Kidney (tissue), 14 donors: ENCODE data around the gene DIS3L2. TPM values are rescaled to one million over a fixed set of nuclear protein-coding genes. Genes with fewer than 3 reads are reported as not detected.

Experiments used
- DNase-seq, 5 donors: peaks; one replicate each; pipeline ENCODE4 v3.0.0-alpha.2; 2013 to 2020
- FAIRE-seq: peaks from 2 replicates; lab custom pipeline; 2012; peaks lifted over from hg19 to GRCh38; lab: Jason Lieb, UNC
- H3K27ac ChIP-seq, 2 donors: one replicate each; pipeline ENCODE4 v1.7.0; 2013; ENCODE audit warnings: low read depth in 2 of 2, low read length in 2 of 2, inconsistent platforms in 1 of 2
- H3K27me3 ChIP-seq: one replicate; pipeline ENCODE4 v1.7.1; 2013; ENCODE audit warnings: low read length, inconsistent platforms; ENCODE audit not compliant: control insufficient read depth, insufficient read depth
- H3K36me3 ChIP-seq, 3 donors: one replicate each; pipeline versions ENCODE4 v1.7.0 to v1.7.1; 2013; ENCODE audit warnings: low read length in 3 of 3, control low read depth in 1 of 3, inconsistent platforms in 1 of 3; ENCODE audit not compliant: insufficient read depth in 3 of 3, control insufficient read depth in 2 of 3
- H3K4me1 ChIP-seq, 3 donors: one replicate each; pipeline versions ENCODE4 v1.7.0 to v1.7.1; 2013; ENCODE audit warnings: low read length in 3 of 3, inconsistent platforms in 1 of 3, low read depth in 1 of 3; ENCODE audit not compliant: control insufficient read depth in 2 of 3, insufficient read depth in 2 of 3
- H3K4me3 ChIP-seq, 3 donors: one replicate each; pipeline versions ENCODE4 v1.7.0 to v1.8.1; 2013; ENCODE audit warnings: low read length in 3 of 3, control low read depth in 1 of 3, inconsistent platforms in 1 of 3
- H3K9ac ChIP-seq, 3 donors: one replicate each; pipeline versions ENCODE4 v1.7.0 to v1.7.1; 2013; ENCODE audit warnings: low read length in 3 of 3, control low read depth in 1 of 3, inconsistent platforms in 1 of 3
- H3K9me3 ChIP-seq, 3 donors: one replicate each; pipeline versions ENCODE4 v1.7.0 to v1.7.1; 2013; ENCODE audit warnings: low read length in 3 of 3, control low read depth in 1 of 3, inconsistent platforms in 1 of 3; ENCODE audit not compliant: control insufficient read depth in 2 of 3, insufficient read depth in 1 of 3
- intact Hi-C: fragments of 100-400 bp; cut with DNase I; formaldehyde crosslinking; loops from one replicate; pipeline ENCODE4 v1.11.1; 2022
- polyA plus RNA-seq: library from polyadenylated mRNA; stranded (reverse); fragments of 350-450 nt; fragmentation: Illumina TruSeq; extraction: RNeasy Lipid Tissue Mini Kit (QIAGEN cat#74804); gene quantifications from one replicate; pipeline ENCODE4 v1.2.3, GENCODE V29; 2014; ENCODE audit warnings: low read depth, low replicate concordance; ENCODE audit not compliant: insufficient read depth
- total RNA-seq: library from RNA; stranded (reverse); fragmentation: NEBNext Ultra II Directional; extraction: Animal tissue kit (Norgen Biotek cat#: 25700); gene quantifications from one replicate; pipeline ENCODE4 v1.2.1, GENCODE V29; 2021
- TF ChIP-seq, protein P1 (sequence below): IDR thresholded peaks from 3 replicates; pipeline ENCODE4 v1.5.1; 2012; ENCODE audit warnings: mild to moderate bottlenecking, moderate library complexity, borderline replicate concordance; ENCODE audit not compliant: insufficient read depth; ENCODE audit errors: extremely low read depth
- donor health status: control.
- donor health status: control.
- donor health status: control.
- donor health status: control.
- donor health status: control.
- donor health status: DM: yes; HTN: yes; CAD: no.
- donor health status: Normal renal cell carcinoma (clear cell type).

Gene DIS3L2
- total and polyA plus RNA-seq, 2 donors from 2014 or later, result 12.3 to 47.7 TPM

GRCh38 chr2:232225429-232225828 lies 263.9 kb downstream of the DIS3L2 start:
- peak; percentile 6 for FAIRE-seq
- H3K9me3 ChIP-seq, result no peaks in the 10 kb centered on the region
- no peak overlapping the region for H3K27ac ChIP-seq
- H3K4me1 ChIP-seq, result peaks cover 0 to 3% (median 0%) of the 10 kb centered on the region in 3 donors
- no peaks in the 10 kb centered on the region for H3K27me3 ChIP-seq
- H3K4me3 ChIP-seq, result no peak overlapping the region
- H3K36me3 ChIP-seq, result no peaks in the 10 kb centered on the region
- TF ChIP-seq, protein P1, sequence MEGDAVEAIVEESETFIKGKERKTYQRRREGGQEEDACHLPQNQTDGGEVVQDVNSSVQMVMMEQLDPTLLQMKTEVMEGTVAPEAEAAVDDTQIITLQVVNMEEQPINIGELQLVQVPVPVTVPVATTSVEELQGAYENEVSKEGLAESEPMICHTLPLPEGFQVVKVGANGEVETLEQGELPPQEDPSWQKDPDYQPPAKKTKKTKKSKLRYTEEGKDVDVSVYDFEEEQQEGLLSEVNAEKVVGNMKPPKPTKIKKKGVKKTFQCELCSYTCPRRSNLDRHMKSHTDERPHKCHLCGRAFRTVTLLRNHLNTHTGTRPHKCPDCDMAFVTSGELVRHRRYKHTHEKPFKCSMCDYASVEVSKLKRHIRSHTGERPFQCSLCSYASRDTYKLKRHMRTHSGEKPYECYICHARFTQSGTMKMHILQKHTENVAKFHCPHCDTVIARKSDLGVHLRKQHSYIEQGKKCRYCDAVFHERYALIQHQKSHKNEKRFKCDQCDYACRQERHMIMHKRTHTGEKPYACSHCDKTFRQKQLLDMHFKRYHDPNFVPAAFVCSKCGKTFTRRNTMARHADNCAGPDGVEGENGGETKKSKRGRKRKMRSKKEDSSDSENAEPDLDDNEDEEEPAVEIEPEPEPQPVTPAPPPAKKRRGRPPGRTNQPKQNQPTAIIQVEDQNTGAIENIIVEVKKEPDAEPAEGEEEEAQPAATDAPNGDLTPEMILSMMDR, result no peak
- intact Hi-C loops, result no loop called here
- no peak overlapping the region for H3K9ac ChIP-seq
- no peak for DNase-seq

DNA sequence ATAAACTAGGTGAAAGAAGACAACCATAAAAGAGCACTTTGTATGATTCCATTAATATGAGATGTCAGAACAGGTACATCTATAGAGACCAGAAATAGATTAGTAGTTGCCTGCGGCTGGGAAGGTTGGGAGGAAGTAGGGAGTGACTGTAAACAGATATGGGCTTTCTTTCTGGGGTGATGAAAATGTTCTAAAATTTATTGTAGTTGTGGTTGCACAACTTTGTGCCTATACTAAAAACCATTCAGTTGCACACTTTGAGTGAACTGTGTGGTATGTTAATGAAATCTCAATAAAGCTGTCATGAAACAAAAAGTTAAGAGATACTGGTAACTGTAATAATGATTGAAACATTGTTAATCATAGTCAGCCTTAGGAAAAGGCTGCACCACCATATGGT lies 264.4 kb downstream of the DIS3L2 start:
- Histone ChIP-seq H3K9me3 (no peaks in the 10 kb centered on the region), H3K4me3 (no peak overlapping the region), H3K36me3 (no peaks in the 10 kb centered on the region), H3K27ac (no peak overlapping the region), H3K9ac (no peak overlapping the region), H3K27me3 (no peaks in the 10 kb centered on the region), H3K4me1 (peaks cover 0 to 3% (median 0%) of the 10 kb centered on the region in 3 donors)
- FAIRE-seq (no peak), DNase-seq (no peak)
- TF ChIP-seq, protein P1, result no peak
- intact Hi-C loops, result no loop called here

GRCh38 chr2:232228332-232228731 lies 266.8 kb downstream of the DIS3L2 start:
- TF ChIP-seq, protein P1, result no peak
- Histone ChIP-seq H3K36me3 (no peaks in the 10 kb centered on the region), H3K27ac (no peak overlapping the region), H3K4me3 (no peak overlapping the region), H3K4me1 (peaks cover 0 to 3% (median 0%) of the 10 kb centered on the region in 3 donors), H3K9me3 (no peaks in the 10 kb centered on the region), H3K9ac (no peak overlapping the region), H3K27me3 (no peaks in the 10 kb centered on the region)
- DNase-seq (no peak), FAIRE-seq (no peak)
- intact Hi-C loops, result no loop called here
